Astrocyte of the cerebellum (primary cell): Measurements from ENCODE around the gene RNU6-9.

Experiments
- DNase-seq: peaks from one replicate; pipeline ENCODE4 v3.0.0-alpha.2; 2011; ENCODE audit warnings: low read depth
- H3K4me3 ChIP-seq: 2 replicates; pipeline ENCODE4 v1.5.1; 2011; ENCODE audit warnings: mild to moderate bottlenecking, low read depth, low read length, moderate library complexity
- CTCF ChIP-seq: IDR thresholded peaks from 2 replicates; pipeline ENCODE4 v1.5.1; 2012; ENCODE audit warnings: low read length, low read depth, moderate library complexity, mild to moderate bottlenecking; ENCODE audit errors: missing control alignments
- in situ Hi-C: cut with HindIII; loops from 2 replicates; pipeline ENCODE4 v1.10.0; 2017; ENCODE audit warnings: low sequenced_read_pairs

Gene RNU6-9

GRCh38 chr19:920051-920864 lies 27.0 kb downstream of the RNU6-9 start:
- no peak overlapping the region for H3K4me3 ChIP-seq
- in situ Hi-C loops: no loop called here
- no peak for TF ChIP-seq CTCF
- DNase-seq: no peak

- no peak for DNase-seq
- in situ Hi-C loops: no loop called here
- peak overlapping the region; percentile 82 for H3K4me3 ChIP-seq
- TF ChIP-seq CTCF: no peak
These were observed 31.3 kb downstream of the RNU6-9 start for GRCh38 chr19:924553-925086.

GRCh38 chr19:925087-925525 lies 31.8 kb downstream of the RNU6-9 start:
- DNase-seq: no peak
- in situ Hi-C loops: no loop called here
- H3K4me3 ChIP-seq: peak overlapping the region; percentile 82
- TF ChIP-seq CTCF: no peak

- TF ChIP-seq CTCF: no peak
- H3K4me3 ChIP-seq: peak within 1 kb of the TSS; percentile 82
- peak; percentile 48 for DNase-seq
- in situ Hi-C loops: no loop called here
These were observed 32.4 kb downstream of the RNU6-9 start, which contains the start of gene ARID3A for GRCh38 chr19:925526-926322. Gene ARID3A, plus strand, starts transcription at chr19:926035. Its CDS starts 3,494 bp downstream, at chr19:929529.

- no peak for TF ChIP-seq CTCF
- DNase-seq: no peak
- in situ Hi-C loops: no loop called here
- peak overlapping the region; percentile 82 for H3K4me3 ChIP-seq
These were observed 33.0 kb downstream of the RNU6-9 start for GRCh38 chr19:926323-926588.

GRCh38 chr19:926589-927350 lies 33.5 kb downstream of the RNU6-9 start:
- peak overlapping the region; percentile 82 for H3K4me3 ChIP-seq
- no peak for DNase-seq
- in situ Hi-C loops: no loop called here
- no peak for TF ChIP-seq CTCF
